Measurements from ENCODE around the gene DACT3.

The DACT3 gene

GRCh38 chr19:46665072-46665471, 4.1 kb upstream of the DACT3 start:
- DNase-seq (ENCODE audit: low read depth) = no peak

GRCh38 chr19:46661735-46662592, 982 bp upstream of the DACT3 start:
- peak; percentile 56 for DNase-seq (ENCODE audit: low read depth)

GRCh38 chr19:46660551-46661019, 397 bp downstream of the DACT3 start:
- DNase-seq (ENCODE audit: low read depth) = no peak

GRCh38 chr19:46660008-46660517, 919 bp downstream of the DACT3 start:
- no peak for DNase-seq (ENCODE audit: low read depth)

GRCh38 chr19:46659151-46660007, 1.6 kb downstream of the DACT3 start:
- no peak for DNase-seq (ENCODE audit: low read depth)

GRCh38 chr19:46656541-46656940, 4.4 kb downstream of the DACT3 start:
- DNase-seq (ENCODE audit: low read depth) = no peak

- DNase-seq (ENCODE audit: low read depth) = no peak
These were observed 6.3 kb downstream of the DACT3 start for GRCh38 chr19:46654621-46655152.

- DNase-seq (ENCODE audit: low read depth) = no peak
These were observed 10.5 kb downstream of the DACT3 start for GRCh38 chr19:46650445-46650844.

GRCh38 chr19:46648961-46649960, 11.7 kb downstream of the DACT3 start:
- DNase-seq (ENCODE audit: low read depth) = no peak

GRCh38 chr19:46648060-46648960, 12.7 kb downstream of the DACT3 start:
- DNase-seq (ENCODE audit: low read depth) = no peak

- DNase-seq (ENCODE audit: low read depth) = no peak
These were observed 14.6 kb downstream of the DACT3 start for GRCh38 chr19:46646402-46646801.

- no peak for DNase-seq (ENCODE audit: low read depth)
These were observed 16.3 kb downstream of the DACT3 start for GRCh38 chr19:46644720-46645119.

GRCh38 chr19:46640656-46641055, 20.3 kb downstream of the DACT3 start:
- DNase-seq (ENCODE audit: low read depth) = no peak

GRCh38 chr19:46639358-46640182, 21.4 kb downstream of the DACT3 start:
- DNase-seq (ENCODE audit: low read depth) = no peak

- no peak for DNase-seq (ENCODE audit: low read depth)
These were observed 23.8 kb downstream of the DACT3 start for GRCh38 chr19:46637224-46637623.

- DNase-seq (ENCODE audit: low read depth) = no peak
These were observed 24.8 kb downstream of the DACT3 start, which contains the start of gene GNG8 for GRCh38 chr19:46635920-46636761. GNG8 (minus strand) TSS chr19:46636202; CDS start chr19:46634682, 1,520 bp downstream.

GRCh38 chr19:46634656-46635218, 26.2 kb downstream of the DACT3 start:
- DNase-seq (ENCODE audit: low read depth) = no peak

Data from T-helper 22 cell (primary cell).